ENCODE results near the gene KIF3B.
"Not testable (repeated sequence)": the region's sequence is repeated elsewhere in the genome, so short reads cannot be mapped to it uniquely, and the experiment has no call there.

The KIF3B gene

DNA sequence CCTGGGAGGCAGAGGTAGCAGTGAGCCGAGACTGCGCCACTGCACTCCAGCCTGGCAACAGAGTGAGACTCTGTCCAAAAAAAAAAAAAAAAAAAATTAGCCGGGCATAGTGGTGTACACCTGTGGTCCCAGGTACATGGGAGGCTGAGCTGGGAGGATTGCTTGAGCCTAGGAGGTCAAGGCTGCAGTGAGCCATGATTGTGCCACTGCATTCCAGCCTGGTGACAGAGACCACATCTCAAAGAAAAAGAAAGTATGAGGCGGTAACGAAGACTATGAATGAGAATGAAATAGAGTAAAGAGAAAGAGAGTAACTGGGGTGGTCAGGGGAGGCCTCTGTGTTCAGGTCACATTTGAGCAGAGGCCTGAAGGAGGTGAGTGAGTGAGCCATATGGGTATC lies 31.2 kb upstream of the KIF3B start:
- H3K27ac ChIP-seq (ENCODE audit: low read depth, low read length); H3K9ac ChIP-seq (ENCODE audit: low read length in 5 of 5); H3K4me3 ChIP-seq (ENCODE audit: low read depth in 1 of 5, low read length in 5 of 5); H3K36me3 ChIP-seq (ENCODE audit: control insufficient read depth in 5 of 5, insufficient read depth in 5 of 5, low read length in 5 of 5); H3K27me3 ChIP-seq (ENCODE audit: control insufficient read depth in 5 of 5, insufficient read depth in 4 of 5, low read length in 5 of 5); H3K9me3 ChIP-seq (ENCODE audit: control insufficient read depth in 5 of 5, low read length in 5 of 5); H3K4me1 ChIP-seq (ENCODE audit: control insufficient read depth in 5 of 5, insufficient read depth in 5 of 5, low read length in 5 of 5): not testable (repeated sequence)

DNA sequence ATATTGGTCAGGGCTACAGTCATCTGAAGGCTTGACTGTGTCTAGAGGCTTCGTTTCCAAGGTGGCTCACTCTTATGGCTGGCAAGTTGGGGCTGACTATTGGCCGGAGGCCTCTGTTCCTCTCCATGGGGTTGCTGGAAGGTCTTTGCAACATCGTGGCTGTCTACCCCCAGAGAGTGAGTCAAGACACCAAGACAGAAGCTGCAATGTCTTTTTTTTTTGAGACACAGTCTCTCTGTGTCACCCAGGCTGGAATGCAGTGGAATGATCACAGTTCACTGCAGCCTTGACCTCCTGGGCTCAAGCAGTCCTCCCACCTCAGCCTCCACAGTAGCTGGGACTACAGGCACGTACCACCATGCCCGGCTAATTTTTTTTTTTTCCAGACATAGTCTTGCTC lies 29.4 kb upstream of the KIF3B start:
- Histone ChIP-seq H3K9ac (ENCODE audit: low read length in 5 of 5) (no peak overlapping the region), H3K4me1 (ENCODE audit: control insufficient read depth in 5 of 5, insufficient read depth in 5 of 5, low read length in 5 of 5) (peaks cover 0 to 5% (median 0%) of the 10 kb centered on the region in 5 donors), H3K27me3 (ENCODE audit: control insufficient read depth in 5 of 5, insufficient read depth in 4 of 5, low read length in 5 of 5) (no peaks in the 10 kb centered on the region)

GRCh38 chr20:32249030-32249738 lies 28.3 kb upstream of the KIF3B start:
- H3K9me3 ChIP-seq (ENCODE audit: control insufficient read depth in 5 of 5, low read length in 5 of 5), result no peaks in the 10 kb centered on the region
- no peak overlapping the region for H3K27ac ChIP-seq (ENCODE audit: low read depth, low read length)
- H3K27me3 ChIP-seq (ENCODE audit: control insufficient read depth in 5 of 5, insufficient read depth in 4 of 5, low read length in 5 of 5), result no peaks in the 10 kb centered on the region
- peaks cover 0 to 4% (median 0%) of the 10 kb centered on the region in 5 donors for H3K4me1 ChIP-seq (ENCODE audit: control insufficient read depth in 5 of 5, insufficient read depth in 5 of 5, low read length in 5 of 5)
- no peak overlapping the region for H3K4me3 ChIP-seq (ENCODE audit: low read depth in 1 of 5, low read length in 5 of 5)
- H3K36me3 ChIP-seq (ENCODE audit: control insufficient read depth in 5 of 5, insufficient read depth in 5 of 5, low read length in 5 of 5), result no peaks in the 10 kb centered on the region
- no peak overlapping the region for H3K9ac ChIP-seq (ENCODE audit: low read length in 5 of 5)

More for the DNA sequence above, 29.4 kb upstream of the KIF3B start:
- H3K9me3 ChIP-seq (ENCODE audit: control insufficient read depth in 5 of 5, low read length in 5 of 5), result no peaks in the 10 kb centered on the region
- no peaks in the 10 kb centered on the region for H3K36me3 ChIP-seq (ENCODE audit: control insufficient read depth in 5 of 5, insufficient read depth in 5 of 5, low read length in 5 of 5)
- H3K27ac ChIP-seq (ENCODE audit: low read depth, low read length), result no peak overlapping the region
- no peak overlapping the region for H3K4me3 ChIP-seq (ENCODE audit: low read depth in 1 of 5, low read length in 5 of 5)

- H3K9me3 ChIP-seq (ENCODE audit: control insufficient read depth in 5 of 5, low read length in 5 of 5), result no peaks in the 10 kb centered on the region
- H3K9ac ChIP-seq (ENCODE audit: low read length in 5 of 5), result no peak overlapping the region
- H3K27me3 ChIP-seq (ENCODE audit: control insufficient read depth in 5 of 5, insufficient read depth in 4 of 5, low read length in 5 of 5), result no peaks in the 10 kb centered on the region
- no peaks in the 10 kb centered on the region for H3K36me3 ChIP-seq (ENCODE audit: control insufficient read depth in 5 of 5, insufficient read depth in 5 of 5, low read length in 5 of 5)
- H3K27ac ChIP-seq (ENCODE audit: low read depth, low read length), result no peak overlapping the region
- no peak overlapping the region for H3K4me3 ChIP-seq (ENCODE audit: low read depth in 1 of 5, low read length in 5 of 5)
- H3K4me1 ChIP-seq (ENCODE audit: control insufficient read depth in 5 of 5, insufficient read depth in 5 of 5, low read length in 5 of 5), result no peaks in the 10 kb centered on the region
Observed at GRCh38 chr20:32251470-32251869, 26.0 kb upstream of the KIF3B start.

DNA sequence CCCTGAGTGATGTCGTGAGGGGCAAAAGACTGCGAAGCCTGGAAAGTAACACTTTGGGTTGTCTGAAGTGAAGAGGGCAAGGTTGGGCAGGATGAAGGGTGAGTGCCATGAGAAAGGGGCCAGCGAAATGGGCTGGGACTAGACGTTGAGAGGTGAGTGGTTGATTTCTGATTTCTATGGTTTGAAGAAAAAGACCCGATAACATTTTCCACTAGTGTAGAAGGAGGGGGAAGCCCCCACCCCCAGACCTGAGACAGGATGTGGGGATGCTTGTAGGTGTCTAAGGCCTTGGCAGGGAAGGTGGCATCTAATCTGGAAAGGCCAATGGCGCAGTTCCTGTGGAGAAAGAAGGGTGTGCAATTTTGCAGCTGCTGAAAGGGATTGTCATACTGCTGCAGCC lies 25.3 kb upstream of the KIF3B start:
- Histone ChIP-seq H3K4me3 (ENCODE audit: low read depth in 1 of 5, low read length in 5 of 5) (no peak overlapping the region), H3K9ac (ENCODE audit: low read length in 5 of 5) (no peak overlapping the region), H3K36me3 (ENCODE audit: control insufficient read depth in 5 of 5, insufficient read depth in 5 of 5, low read length in 5 of 5) (no peaks in the 10 kb centered on the region), H3K27me3 (ENCODE audit: control insufficient read depth in 5 of 5, insufficient read depth in 4 of 5, low read length in 5 of 5) (no peaks in the 10 kb centered on the region), H3K27ac (ENCODE audit: low read depth, low read length) (no peak overlapping the region), H3K9me3 (ENCODE audit: control insufficient read depth in 5 of 5, low read length in 5 of 5) (no peaks in the 10 kb centered on the region), H3K4me1 (ENCODE audit: control insufficient read depth in 5 of 5, insufficient read depth in 5 of 5, low read length in 5 of 5) (no peaks in the 10 kb centered on the region)

DNA sequence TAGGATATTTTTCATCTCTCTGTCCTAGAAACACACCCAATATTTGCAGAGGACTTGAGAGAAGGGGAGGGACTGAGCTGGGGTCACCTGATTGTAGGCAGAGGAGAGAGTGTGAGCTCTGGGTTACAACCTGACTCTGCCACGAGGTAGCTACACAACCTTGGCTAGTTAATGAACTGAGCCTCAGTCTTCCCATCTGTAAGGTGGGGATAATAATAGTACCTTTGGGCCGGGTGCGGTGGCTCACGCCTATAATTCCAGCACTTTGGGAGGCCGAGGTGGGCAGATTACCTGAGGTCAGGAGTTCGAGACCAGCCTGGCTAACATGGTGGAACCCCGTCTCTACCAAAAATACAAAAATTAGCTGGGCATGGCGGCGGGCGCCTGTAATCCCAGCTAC lies 16.5 kb upstream of the KIF3B start:
- not testable (repeated sequence) for H3K9ac ChIP-seq (ENCODE audit: low read length in 5 of 5); H3K36me3 ChIP-seq (ENCODE audit: control insufficient read depth in 5 of 5, insufficient read depth in 5 of 5, low read length in 5 of 5); H3K4me3 ChIP-seq (ENCODE audit: low read depth in 1 of 5, low read length in 5 of 5); H3K27me3 ChIP-seq (ENCODE audit: control insufficient read depth in 5 of 5, insufficient read depth in 4 of 5, low read length in 5 of 5); H3K9me3 ChIP-seq (ENCODE audit: control insufficient read depth in 5 of 5, low read length in 5 of 5); H3K4me1 ChIP-seq (ENCODE audit: control insufficient read depth in 5 of 5, insufficient read depth in 5 of 5, low read length in 5 of 5); H3K27ac ChIP-seq (ENCODE audit: low read depth, low read length)

GRCh38 chr20:32261644-32262043 lies 15.8 kb upstream of the KIF3B start:
- no peaks in the 10 kb centered on the region for H3K9me3 ChIP-seq (ENCODE audit: control insufficient read depth in 5 of 5, low read length in 5 of 5)
- no peak overlapping the region for H3K4me3 ChIP-seq (ENCODE audit: low read depth in 1 of 5, low read length in 5 of 5)
- H3K9ac ChIP-seq (ENCODE audit: low read length in 5 of 5), result no peak overlapping the region

DNA sequence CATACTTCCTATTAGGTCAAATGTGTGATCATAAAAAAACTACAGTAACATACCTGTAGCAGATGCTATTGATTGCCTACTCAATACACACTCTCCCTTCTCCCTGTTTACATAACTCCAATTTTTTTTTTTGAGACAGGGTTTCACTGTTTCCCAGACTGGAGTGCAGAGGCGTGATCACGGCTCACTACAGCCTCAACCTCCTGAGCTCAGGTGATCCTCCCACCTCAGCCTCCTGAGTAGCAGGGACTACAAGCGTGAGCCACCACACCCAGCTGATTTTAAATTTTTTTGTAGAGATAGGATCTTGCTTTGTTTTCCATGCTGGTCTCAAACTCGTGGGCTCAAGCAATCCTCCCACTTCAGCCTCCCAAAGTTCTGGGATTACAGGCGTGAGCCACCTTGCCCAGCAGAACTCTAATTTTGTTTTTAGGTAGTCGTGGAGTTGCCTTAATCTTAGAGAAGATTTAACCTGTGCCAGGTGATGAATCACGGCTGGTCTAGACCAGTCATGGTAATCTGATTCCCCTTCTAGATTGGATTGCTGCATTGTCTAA lies 14.0 kb upstream of the KIF3B start:
- H3K27me3 ChIP-seq (ENCODE audit: control insufficient read depth in 5 of 5, insufficient read depth in 4 of 5, low read length in 5 of 5), result no peaks in the 10 kb centered on the region
- H3K36me3 ChIP-seq (ENCODE audit: control insufficient read depth in 5 of 5, insufficient read depth in 5 of 5, low read length in 5 of 5), result no peaks in the 10 kb centered on the region
- H3K27ac ChIP-seq (ENCODE audit: low read depth, low read length), result no peak overlapping the region
- no peak overlapping the region for H3K4me3 ChIP-seq (ENCODE audit: low read depth in 1 of 5, low read length in 5 of 5)
- no peak overlapping the region for H3K9ac ChIP-seq (ENCODE audit: low read length in 5 of 5)
- no peaks in the 10 kb centered on the region for H3K9me3 ChIP-seq (ENCODE audit: control insufficient read depth in 5 of 5, low read length in 5 of 5)
- no peaks in the 10 kb centered on the region for H3K4me1 ChIP-seq (ENCODE audit: control insufficient read depth in 5 of 5, insufficient read depth in 5 of 5, low read length in 5 of 5)

More at GRCh38 chr20:32261644-32262043, 15.8 kb upstream of the KIF3B start:
- Histone ChIP-seq H3K27ac (ENCODE audit: low read depth, low read length) (no peak overlapping the region), H3K4me1 (ENCODE audit: control insufficient read depth in 5 of 5, insufficient read depth in 5 of 5, low read length in 5 of 5) (no peaks in the 10 kb centered on the region), H3K27me3 (ENCODE audit: control insufficient read depth in 5 of 5, insufficient read depth in 4 of 5, low read length in 5 of 5) (no peaks in the 10 kb centered on the region), H3K36me3 (ENCODE audit: control insufficient read depth in 5 of 5, insufficient read depth in 5 of 5, low read length in 5 of 5) (no peaks in the 10 kb centered on the region)

DNA sequence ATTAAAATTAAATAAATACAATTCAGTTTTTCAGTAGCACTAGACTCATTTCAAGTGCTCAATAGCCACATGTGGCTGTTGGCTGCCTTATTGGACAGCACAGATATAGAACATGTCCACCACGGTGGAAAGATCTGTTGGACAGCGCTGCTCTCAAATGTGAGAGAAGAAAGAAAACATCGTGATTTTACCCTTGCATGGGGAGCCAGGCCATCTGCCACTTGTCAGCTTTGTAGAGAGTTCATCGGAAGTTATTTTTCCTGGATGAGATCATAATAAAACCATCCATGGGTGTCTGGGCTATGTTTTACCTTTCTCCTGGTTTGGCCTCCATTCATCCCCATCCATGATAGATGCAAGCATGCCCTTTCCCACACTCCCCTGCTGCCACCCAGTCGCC lies 5.8 kb upstream of the KIF3B start:
- Histone ChIP-seq H3K27ac (ENCODE audit: low read depth, low read length) (no peak overlapping the region), H3K4me1 (ENCODE audit: control insufficient read depth in 5 of 5, insufficient read depth in 5 of 5, low read length in 5 of 5) (no peaks in the 10 kb centered on the region), H3K27me3 (ENCODE audit: control insufficient read depth in 5 of 5, insufficient read depth in 4 of 5, low read length in 5 of 5) (peaks cover 0 to 11% (median 6%) of the 10 kb centered on the region in 5 donors), H3K4me3 (ENCODE audit: low read depth in 1 of 5, low read length in 5 of 5) (no peak overlapping the region), H3K9me3 (ENCODE audit: control insufficient read depth in 5 of 5, low read length in 5 of 5) (no peaks in the 10 kb centered on the region), H3K9ac (ENCODE audit: low read length in 5 of 5) (no peak overlapping the region), H3K36me3 (ENCODE audit: control insufficient read depth in 5 of 5, insufficient read depth in 5 of 5, low read length in 5 of 5) (no peaks in the 10 kb centered on the region)

DNA sequence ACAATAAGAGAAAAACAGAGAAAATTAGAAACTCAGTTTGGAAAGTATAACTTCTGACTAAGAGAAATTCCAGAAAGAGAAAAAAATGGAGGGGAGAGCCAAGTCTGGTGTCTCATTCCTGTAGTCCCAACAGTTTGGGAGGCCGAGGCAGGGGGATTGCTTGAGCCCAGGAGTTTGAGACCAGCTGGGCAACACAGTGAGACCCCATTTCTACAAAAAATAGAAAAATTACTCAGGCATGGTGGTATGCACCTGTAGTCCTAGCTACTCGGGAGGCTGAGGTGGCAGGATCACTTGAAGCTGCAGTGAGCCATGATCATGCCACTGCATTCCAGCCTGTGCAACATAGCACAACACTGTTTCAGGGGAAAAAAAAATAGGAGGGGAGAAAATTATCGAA lies 3.1 kb upstream of the KIF3B start:
- H3K4me1 ChIP-seq (ENCODE audit: control insufficient read depth in 5 of 5, insufficient read depth in 5 of 5, low read length in 5 of 5), result peaks cover 6 to 15% (median 15%) of the 10 kb centered on the region in 5 donors
- no peak overlapping the region for H3K9ac ChIP-seq (ENCODE audit: low read length in 5 of 5)
- H3K4me3 ChIP-seq (ENCODE audit: low read depth in 1 of 5, low read length in 5 of 5), result no peak overlapping the region
- no peaks in the 10 kb centered on the region for H3K36me3 ChIP-seq (ENCODE audit: control insufficient read depth in 5 of 5, insufficient read depth in 5 of 5, low read length in 5 of 5)
- H3K9me3 ChIP-seq (ENCODE audit: control insufficient read depth in 5 of 5, low read length in 5 of 5), result no peaks in the 10 kb centered on the region
- H3K27ac ChIP-seq (ENCODE audit: low read depth, low read length), result no peak overlapping the region
- peaks cover 0 to 11% (median 6%) of the 10 kb centered on the region in 5 donors for H3K27me3 ChIP-seq (ENCODE audit: control insufficient read depth in 5 of 5, insufficient read depth in 4 of 5, low read length in 5 of 5)
